Ureter (tissue), 1 donor: ENCODE data around the gene GLT8D2. TPM values are rescaled to one million over a fixed set of nuclear protein-coding genes. Genes with fewer than 3 reads are reported as not detected.
"Not testable (repeated sequence)": the region's sequence is repeated elsewhere in the genome, so short reads cannot be mapped to it uniquely, and the experiment has no call there.

ENCODE experiments used
- DNase-seq: peaks from one replicate; pipeline ENCODE4 v3.0.0-alpha.2; 2020; ENCODE audit warnings: low spot score
- total RNA-seq: library from RNA; stranded (reverse); gene quantifications from one replicate; pipeline ENCODE4 v1.2.4, GENCODE V29; 2023
- donor health status: DM: yes; HTN: yes; CAD: no.

The GLT8D2 gene
- total RNA-seq, 1 donor from 2014 or later, result 13.3 TPM

DNA sequence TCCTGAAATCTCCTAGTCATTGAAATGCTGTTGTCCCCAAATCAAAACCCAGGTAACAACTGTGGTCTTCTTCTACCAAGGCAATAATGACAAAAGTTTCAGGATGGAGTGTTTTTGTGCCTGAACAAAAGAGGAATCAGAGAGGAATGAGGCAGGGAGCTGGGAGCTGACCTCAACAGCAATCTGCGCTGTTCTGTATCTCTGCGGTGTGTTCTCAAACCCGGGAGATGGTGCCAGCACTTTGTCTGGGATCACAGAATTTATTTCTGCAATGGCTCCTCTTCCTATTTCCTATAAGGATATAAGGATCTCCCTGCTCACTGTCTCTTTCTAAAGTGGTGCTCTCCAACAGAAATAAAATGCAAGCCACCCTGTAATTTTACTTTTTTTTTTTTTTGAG, 449 bp upstream of the GLT8D2 start:
- no peak for DNase-seq

DNA sequence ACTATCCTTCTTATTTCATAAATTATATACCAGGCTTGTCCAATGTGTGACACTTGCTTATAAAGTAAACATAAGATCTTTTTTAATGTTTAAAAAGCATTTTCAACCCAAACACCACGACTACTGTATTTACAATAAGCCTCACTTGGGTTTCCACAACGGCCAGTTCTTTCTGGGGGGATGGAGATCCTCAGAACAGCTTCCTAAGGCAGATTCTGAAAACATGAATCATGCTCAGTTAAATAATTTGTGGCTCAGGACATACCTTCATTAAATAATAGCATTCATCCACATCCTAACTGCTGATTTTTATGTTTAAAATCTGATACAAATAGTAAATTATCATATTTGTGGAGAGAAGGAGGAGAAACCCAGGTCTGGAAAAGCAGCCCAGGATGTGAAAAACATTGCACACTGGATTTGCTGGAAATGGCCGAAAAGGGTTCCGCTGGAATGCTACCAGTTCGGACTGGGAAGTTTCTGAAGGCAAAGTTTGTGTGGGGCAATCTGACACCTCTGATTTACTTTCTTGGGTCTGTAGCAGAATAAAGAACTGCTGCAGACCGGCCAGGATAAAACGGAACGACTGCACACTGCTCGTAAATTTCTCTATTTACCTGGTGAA, 597 bp downstream of the GLT8D2 start:
- DNase-seq, result no peak

DNA sequence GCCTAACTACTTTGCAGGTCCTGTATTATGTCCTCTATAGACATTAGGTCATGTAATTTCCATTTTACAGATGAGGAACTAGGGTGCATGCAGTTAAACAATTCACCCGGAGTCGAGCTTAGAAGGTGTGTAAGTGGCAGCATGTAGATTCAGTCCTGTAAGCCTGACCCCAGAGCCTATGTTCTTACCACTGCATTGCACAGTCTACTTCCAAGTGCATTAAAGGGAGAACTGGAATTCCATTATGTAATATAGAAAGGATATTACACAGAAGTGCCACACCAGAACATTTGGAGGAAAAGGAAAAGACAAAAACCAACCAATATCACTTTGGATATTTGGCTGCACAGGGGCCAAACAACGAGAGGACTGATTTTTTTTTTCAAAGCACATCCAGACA, 1.2 kb downstream of the GLT8D2 start:
- no peak for DNase-seq

DNA sequence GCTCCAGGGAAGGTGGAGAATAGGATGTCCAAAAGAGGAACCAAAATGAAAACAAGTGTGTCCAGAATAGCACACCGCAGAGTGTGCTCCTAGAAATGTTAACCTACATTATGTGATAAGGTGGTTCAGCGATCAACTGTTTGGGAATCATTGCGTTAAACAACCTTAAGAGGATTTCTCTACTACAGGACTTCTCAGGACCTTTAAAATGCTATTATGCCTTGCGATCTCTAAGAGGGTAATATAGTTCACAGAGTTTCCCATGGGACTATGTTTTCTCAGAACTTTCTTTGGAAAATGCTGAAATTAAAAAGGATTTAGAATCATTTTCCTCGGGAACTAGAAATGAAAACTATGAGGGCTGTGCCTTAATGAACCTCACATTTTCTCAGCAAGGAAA, 1.8 kb downstream of the GLT8D2 start:
- DNase-seq, result no peak

DNA sequence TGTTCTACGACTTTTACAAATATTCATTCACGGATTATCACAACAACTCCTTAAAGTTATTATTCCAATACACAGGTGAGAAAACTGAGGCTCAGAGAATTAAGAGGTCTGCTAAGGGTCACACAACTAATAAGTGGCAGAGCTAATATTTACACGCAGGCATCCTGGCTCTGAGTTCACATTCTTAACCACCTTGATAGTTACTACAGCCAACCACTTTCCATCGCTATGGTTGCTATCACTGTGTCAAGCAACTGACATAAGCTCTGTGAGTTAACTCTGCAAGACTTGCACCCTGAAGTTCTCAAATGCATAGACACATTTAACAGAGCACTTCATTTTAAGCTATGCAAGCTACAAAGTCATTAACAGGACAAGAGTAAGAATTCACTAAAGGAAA, 3.7 kb downstream of the GLT8D2 start:
- DNase-seq, result no peak

DNA sequence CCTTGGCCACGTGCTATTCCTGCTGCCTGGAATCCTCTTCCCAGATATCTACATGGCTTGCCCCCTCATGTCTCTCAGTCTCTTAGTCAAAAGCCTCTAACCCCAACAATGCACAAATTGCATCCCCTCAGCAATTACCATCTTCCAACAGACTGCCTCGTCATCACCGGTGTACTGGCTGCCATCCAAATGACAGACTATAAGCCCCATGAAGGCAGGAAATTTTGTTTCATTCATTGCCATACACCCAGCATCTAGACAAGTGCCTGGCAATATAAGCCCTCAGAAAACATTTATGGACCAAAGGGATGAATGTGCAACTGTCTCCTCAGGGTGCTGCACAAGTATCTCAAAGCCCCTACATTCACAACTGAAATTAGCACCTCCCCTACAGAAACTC, 5.8 kb downstream of the GLT8D2 start:
- DNase-seq, result no peak

DNA sequence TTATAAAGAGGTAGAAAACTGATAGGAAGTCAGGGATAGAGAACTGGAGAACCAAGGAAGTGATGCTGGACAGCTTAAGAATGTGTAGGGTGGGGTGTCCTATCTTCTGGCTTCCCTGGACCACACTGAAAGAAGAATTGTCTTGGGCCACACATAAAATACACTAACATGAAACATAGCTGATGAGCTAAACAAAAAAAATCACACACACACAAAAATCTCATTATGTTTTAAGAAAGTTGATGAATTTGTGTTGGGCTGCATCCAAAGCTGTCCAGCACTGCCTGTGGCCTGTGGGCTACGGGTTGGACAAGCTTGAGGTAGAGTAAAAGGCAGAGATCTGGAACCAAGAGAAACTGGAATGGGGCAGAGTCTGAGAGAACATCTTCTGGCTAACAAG, 7.4 kb downstream of the GLT8D2 start:
- no peak for DNase-seq

DNA sequence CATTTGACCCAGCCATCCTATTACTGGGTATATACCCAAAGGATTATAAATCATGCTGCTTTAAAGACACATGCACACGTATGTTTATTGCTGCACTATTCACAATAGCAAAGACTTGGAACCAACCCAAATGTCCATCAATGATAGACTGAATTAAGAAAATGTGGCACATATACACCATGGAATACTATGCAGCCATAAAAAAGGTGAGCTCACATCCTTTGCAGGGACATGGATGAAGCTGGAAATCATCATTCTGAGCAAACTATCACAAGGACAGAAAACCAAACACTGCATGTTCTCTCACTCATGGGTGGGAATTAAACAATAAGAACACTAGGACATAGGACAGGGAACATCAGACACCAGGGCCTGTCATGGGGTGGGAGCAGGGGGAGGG, 10.2 kb downstream of the GLT8D2 start:
- not testable (repeated sequence) for DNase-seq

DNA sequence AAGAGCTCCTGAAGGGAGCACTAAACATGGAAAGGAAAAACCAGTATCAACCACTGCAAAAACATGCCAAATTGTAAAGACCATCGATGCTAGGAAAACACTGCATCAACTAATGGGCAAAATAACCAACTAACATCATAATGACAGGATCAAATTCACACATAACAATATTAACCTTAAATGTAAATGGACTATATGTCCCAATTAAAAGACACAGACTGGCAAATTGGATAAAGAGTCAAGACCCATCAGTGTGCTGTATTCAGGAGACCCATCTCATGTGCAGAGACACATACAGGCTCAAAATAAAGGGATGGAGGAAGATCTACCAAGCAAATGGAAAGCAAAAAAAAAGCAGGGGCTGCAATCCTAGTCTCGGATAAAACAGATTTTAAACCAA, 13.8 kb downstream of the GLT8D2 start:
- DNase-seq, result not testable (repeated sequence)

DNA sequence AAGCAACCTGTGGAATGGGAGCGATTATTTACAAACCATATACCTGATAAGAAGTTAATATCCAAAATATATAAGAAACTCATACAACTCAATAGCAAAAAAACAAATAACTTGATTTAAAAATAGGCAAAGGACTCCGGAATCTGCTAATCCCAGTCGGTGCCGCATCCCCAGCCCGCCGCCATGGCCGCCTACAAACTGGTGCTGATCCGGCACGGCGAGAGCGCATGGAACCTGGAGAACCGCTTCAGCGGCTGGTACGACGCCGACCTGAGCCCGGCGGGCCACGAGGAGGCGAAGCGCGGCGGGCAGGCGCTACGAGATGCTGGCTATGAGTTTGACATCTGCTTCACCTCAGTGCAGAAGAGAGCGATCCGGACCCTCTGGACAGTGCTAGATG, 19.4 kb downstream of the GLT8D2 start:
- not testable (repeated sequence) for DNase-seq

DNA sequence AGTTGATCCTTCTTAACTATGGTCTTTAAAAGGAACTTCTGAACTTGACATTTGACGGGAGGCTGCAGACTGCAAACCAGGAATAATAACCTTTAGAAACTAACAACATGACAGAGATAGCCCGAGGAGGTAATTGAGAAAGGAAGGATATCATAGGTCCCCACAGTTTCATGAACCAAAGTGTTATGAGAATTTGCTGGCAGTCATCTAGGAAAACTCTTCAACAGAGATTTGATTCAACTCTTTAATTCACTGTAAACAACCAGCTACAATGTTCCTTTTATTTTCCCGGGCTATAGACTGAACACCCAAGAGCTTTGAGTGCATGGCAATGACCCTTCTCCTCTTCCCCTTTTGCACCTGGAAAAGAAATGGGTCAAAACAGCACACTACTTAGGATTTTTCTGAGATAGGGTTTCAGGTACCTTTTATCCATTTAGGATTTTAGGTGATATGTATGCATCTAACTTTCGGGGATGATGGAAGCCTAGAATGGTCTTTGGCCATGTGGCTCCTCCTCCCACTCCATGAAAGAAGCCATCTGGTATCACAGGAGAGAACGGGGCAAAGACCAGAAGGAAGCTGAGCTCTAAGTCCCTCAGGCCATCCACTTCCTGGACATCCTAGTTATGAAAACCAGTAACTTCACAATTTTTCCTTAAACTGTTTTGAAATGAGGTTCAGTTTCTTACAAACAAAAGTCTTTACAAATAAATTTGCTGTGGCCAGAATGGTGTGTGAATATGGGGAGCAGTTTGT, 23.0 kb downstream of the GLT8D2 start:
- no peak for DNase-seq

DNA sequence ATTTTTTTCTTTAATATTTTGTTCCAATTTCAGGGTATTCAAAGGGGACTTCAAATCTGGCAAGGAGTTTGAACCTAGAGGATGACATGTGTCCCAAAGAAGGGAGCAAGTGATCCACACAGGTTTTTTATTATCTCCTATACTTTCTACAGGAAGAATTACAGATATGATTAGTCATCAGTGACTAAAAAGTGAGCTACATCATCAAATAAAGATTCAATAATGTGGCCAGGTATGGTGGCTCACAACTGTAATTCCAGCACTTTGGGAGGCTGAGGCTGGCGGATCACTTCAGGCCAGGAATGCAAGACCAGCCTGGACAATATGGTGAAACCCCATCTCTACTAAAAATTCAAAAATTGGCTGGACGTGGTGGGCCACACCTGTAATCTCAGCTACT, 24.2 kb downstream of the GLT8D2 start:
- no peak for DNase-seq

DNA sequence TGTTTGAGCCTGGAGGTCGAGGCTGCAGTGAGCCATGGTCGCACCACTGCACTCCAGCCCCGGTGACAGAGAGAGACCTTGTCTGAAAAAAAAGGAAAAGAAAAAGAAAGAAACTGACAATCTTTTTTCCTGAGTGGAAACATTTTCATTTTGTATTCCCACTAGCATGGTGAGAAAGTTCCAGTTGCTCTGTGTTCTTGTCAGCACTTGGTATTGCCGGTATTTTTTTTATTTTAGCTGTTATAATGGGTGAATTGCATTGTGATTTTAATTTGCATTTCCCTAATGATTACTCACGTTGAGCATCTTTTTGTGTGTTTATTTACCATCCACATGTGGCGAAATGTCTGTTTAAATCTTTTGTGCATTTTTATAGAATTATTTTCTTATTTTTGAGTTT, 25.6 kb downstream of the GLT8D2 start:
- no peak for DNase-seq

DNA sequence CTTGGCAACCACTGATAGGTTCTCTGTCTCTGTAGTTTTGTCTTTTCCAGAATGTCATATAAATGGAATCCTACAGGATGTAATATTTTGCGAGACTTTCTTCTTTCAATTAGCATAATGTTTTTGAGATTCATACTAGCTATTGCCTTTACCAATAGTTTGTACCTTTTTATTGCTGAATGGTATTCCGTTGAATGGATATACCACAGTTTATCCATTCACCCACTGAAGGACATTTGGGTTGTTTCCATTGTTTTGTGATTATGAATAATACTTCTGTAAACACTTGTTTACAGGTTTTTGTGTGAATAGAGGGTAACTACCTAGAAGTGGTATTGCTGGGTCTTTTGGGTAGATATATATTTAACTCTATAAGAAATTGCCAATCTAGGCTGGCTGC, 26.3 kb downstream of the GLT8D2 start:
- no peak for DNase-seq

DNA sequence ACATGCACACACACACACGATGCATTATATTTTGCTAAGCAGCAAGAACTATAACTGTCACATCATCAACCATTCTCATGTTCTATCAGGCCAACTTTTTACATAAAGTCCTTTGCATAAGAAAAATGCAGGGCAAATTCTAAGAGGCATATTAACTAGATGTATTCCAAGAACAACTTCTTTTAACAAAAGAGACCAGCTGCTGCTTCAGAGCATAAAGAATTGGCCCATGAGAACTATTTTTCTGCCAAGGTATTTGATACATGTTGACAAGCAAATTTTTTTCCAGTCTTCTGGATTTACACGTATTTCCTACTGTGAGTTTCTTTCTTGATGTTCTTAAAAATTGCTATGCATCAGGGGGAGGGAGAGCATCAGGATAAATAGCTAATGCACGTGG, 27.2 kb downstream of the GLT8D2 start:
- DNase-seq, result no peak

DNA sequence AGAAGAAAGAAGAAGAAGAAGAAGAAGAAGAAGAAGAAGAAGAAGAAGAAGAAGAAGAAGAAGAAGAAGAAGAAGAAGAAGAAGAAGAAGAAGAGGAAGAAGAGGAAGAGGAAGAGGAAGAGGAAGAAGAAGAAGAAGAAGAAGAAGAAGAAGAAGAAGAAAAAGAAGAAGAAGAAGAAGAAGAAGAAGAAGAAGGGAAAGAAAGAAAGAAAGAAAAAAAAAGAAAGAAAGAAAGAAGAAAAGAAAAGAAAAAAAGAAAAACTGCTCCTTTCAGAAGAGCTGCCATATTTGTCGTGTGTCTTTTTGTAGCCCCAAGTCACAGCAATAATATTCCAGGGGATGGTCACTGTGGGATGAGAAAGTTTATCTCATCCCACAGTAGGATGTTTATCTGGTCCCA, 28.1 kb downstream of the GLT8D2 start:
- not testable (repeated sequence) for DNase-seq

DNA sequence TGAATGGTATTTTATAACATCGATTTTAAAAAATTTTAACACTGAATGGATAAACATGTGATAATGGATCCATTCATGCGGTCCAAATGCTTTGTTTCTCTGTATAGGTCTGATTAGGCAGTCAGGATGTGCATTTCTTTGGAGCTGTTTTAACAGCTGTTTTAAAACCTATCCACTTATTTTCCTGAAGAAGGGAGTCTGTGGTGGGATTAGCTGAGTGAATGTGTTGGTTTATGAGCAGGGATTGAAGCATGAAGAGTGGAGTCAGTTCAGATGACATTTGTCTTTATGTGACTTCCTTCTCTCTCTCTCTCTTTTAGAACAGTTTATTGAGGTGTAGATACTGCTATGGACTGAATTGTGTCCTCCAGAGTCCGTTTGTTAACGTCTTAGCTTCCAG, 37.7 kb downstream of the GLT8D2 start:
- no peak for DNase-seq

DNA sequence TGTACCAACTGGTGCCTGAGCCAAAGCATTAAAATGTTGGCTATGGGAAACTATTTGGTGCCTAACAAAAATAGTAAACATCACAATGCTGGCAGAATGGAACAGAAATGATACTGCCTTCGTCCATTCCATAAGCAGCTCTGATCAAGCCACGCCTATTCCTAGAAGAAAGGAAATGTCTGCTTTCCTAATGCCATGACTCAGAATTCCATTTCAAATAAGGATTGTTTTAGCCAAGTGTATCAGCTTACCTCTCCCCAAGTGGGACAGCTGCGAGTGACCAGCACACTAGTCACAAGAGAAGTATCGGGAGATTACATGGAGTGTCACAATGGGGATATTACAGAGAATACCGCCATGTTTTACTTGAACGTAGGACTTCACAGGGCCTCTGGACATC, 38.7 kb downstream of the GLT8D2 start:
- DNase-seq, result no peak

DNA sequence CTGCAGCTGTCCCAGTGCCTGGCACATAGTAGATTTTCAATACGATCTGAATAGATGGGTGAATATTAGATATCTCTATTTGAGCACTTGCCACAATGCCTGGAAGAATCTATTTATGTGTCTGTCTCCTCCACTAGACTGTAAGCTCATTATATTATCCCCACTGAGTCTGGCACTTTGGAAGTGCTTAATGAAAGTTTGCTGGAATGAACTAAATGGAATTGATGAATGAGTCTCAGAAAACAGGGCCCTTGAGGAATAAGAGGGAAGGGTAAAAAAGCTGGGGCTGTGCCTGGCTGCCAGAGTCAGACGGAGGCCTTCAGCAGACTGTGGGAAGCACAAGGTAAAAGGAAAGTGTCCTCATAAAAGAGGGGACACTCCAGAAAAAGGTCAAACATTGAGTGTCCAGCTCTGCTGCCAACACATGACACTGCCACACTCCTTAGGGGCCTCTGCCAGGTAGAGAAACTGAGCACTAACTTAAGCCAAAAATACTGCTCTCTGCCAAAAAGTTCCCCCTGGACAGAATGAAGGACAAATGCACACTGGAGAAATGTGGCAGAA, 39.3 kb downstream of the GLT8D2 start:
- no peak for DNase-seq

DNA sequence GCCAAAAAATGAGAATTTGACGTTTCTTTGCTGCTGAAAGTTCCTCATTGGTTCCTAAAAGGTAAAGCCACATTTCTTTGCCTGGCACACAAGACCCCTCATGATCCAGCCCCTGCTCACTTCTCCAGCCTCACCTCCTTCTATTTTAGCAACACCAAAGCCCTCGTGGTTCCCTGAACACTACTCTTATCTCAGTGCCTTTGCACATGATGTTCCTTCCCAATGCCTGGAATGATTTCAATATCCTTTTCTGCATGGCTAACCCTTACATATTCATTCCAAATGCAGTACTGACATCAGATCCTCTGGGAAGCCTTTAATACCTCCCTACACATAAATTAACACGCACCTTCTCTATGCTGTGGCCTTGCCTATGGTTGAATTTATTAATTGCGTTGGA, 39.9 kb downstream of the GLT8D2 start:
- DNase-seq, result no peak

DNA sequence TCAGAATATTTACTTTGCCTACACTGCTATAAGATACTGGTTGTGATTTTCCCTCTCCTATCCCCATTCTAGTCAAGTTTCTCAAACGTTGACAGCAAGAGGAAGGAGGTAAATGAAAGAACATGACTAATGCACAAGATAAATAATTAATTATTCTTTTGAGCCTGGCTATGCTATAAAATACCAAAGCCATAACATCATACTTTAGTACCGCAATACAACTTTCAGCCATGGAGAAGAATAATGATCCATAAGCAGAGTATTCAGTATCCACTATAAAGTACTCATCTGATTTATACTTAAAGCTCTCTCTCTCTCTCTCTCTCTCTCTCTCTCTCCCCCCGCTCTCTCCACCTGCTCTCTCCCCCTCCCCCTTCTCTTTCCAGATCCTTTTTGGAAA, 43.1 kb downstream of the GLT8D2 start:
- DNase-seq, result no peak

DNA sequence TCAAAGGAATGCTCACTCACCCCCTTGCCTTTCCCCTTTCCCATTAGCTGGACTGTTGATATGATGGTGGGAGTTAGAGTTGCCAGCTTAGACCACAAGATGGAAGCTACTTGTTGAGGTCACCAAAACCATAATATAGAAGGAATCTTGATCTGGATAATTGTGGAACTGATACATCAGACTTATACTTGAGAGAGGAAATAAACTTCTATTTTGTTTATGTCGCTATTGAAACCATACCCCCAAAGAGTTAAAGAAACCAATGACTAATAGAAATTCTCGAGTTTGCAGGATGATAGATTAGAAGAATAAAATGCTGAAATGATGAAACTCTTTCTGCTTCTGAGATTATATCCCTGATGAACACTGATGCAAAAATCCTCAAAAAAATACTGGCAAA, 46.4 kb downstream of the GLT8D2 start:
- no peak for DNase-seq

DNA sequence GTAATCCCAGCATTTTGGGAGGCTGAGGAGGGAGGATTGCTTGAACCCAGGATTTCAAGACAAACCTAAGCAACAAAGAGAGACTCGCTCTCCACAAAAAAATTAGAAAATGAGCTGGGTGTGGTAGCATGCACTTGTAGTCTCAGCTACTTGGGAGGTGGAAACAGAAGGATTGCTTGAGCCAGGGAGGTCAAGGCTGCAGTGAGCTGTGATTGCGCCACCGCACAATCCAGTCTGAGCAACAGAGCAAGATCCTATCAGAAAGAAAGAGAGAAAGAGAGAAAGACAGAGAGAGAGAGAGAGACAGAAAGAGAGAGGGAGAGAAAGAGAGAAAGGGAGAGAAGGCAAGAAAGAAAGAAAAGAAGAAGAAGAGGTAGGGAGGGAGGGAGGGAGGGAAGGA, 47.3 kb downstream of the GLT8D2 start:
- DNase-seq, result no peak
